Measurements from ENCODE around the gene GDPD5.
A peak's percentile ranks its signal among the peaks of the same experiment; 100 is the strongest.

Gene GDPD5

DNA sequence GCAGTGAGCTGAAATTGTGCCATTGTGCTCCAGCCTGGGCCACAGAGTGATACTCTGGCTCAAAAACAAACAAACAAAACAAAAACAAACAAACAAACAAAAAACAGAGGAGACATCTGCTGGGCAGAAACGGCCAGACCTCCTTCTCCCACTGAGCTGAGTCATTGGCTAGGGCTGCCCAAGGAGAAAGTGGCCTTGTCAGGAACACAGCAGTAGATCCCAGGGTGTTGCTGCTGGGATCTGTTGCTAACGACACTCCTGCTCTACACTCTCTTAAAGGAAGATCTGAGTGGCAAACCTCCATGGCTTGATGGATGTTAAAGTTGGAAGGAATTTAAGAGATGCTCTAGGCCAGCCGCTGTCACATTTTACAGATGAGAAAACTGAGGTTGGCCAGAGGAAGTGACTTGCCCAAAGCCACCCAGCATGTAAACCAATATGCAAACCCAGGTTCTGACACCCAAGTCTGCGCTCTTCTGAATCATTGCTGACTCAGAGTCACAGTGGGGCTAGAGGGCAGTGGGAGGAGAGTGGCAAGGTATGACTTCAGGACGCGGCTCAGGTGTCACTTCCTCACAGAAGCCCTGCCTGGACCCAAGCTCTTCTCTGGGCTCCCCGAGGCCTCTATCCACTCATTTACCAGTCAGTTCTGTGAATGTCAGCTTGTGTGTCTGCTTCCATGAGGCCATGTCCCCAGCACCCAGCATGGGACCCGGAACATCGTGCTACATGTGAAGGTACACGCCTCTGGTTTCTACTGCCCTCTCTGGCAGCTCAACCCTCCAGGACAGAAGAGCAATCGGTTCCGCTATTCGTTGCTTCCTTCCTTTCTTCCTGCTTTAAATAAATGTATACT lies 11.3 kb upstream of the GDPD5 start:
- no peak for DNase-seq (ENCODE audit: low read depth)

DNA sequence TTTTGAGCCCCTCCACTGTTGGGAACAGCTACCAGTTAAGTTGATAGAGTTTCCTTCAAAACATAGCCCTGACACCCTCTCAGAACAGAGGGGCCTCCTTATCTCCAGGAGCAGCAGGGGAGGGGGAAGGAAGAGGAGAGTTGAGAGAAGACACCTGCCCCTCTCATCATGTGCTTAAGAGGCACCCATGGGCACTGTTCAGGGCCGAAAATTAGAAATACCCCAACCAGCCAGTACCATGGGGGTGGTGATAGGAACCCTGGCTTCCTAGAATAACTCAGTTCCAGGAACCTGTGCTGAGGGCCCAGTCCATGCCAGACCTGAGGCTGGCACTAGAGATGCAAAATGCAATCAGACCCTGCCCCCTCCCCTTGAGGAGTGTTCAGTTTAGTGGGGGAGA lies 9.3 kb upstream of the GDPD5 start:
- peak; percentile 68 for DNase-seq (ENCODE audit: low read depth)

DNA sequence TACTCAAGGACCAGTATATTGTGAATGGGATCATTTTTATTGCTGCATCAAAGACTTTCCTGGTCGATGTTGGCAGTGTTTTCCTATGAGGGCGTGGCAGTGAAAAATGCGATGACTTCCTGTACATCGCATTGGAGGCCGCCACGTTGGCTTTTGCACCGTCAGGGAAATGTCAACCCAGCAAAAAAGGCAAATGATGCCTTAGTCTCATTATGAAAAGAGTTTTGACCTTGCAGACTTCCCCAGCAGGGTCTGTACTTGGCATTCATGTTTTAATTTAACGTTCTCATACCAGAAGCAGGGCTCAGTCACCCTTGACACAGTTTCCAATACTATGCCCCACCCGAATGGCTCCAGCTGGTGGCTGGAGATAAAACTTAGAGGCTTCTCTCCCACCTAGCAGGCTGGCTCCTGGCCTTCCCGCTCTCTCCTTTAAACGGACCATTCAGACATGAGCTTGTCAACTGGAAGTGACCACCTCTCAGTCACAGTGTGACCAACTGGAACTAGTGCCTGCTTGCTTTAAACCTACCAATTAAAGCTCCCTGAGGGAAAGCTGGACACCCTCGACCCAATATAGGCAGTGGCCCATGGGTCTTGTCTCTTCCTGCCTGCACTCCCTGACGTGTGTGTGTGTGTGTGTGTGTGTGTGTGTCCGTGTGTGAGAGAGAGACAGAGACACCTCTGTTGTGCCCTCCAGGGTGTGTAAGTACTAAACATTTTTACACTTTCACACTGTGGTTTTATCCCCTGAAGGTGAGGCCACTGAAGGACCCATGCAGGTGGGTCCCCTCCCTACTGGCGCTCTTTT lies 8.7 kb upstream of the GDPD5 start:
- DNase-seq (ENCODE audit: low read depth): peak; percentile 61

DNA sequence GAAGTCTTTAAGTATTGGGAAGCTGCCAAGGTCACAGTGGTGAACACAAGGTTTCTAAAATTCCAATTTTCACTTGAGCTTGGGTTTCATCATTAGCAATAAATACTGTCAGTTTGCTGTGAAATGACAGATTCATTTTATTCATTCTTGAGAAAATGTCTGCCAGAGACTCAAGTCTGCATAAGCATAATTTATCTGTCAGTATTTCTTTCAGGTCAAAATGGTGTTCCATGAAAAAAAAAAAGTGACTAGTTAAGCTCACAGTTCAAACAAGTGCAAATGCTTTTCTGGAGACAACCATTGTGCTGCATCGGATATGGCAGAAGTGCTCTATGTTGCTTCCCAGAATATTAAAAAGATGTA lies 8.1 kb upstream of the GDPD5 start:
- DNase-seq (ENCODE audit: low read depth): no peak

DNA sequence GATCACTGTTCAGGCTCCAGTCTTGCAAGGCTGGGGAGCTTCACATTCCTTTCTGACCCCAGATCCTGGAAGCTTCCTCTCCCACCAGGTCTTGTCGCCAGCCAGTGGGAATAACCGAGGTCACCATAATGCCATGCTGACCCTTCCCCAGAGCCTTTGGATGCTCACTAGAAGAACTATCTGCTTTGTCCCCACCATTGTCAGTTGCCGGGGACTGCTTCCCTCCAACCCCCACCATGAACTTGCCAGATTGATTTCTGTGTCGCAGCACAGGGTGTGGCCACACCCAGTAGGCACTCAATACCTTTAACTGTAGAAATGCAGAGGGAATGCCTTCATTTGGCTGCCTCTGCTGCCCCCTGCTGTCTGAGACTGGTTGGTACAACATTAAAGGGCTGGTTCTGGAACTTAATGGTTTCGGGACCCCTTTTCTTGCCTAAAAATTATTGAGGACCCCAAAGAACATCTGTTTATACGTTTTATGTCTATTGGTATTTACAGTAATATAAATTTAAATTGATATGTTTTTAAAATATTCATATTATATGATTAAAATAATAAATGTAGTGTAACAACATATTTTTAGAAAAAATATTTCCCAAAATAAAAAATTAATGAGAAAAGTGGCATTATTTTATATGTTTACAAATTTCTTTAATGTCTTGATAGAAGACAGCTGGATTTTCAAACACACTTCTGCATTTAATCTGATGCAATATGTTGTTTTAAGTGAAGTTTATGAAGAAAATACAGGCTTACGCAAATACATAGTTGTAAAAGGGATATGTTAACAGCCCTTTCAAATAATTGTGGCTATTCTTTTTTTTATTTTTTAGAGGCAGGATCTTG lies 6.7 kb upstream of the GDPD5 start:
- no peak for DNase-seq (ENCODE audit: low read depth)

DNA sequence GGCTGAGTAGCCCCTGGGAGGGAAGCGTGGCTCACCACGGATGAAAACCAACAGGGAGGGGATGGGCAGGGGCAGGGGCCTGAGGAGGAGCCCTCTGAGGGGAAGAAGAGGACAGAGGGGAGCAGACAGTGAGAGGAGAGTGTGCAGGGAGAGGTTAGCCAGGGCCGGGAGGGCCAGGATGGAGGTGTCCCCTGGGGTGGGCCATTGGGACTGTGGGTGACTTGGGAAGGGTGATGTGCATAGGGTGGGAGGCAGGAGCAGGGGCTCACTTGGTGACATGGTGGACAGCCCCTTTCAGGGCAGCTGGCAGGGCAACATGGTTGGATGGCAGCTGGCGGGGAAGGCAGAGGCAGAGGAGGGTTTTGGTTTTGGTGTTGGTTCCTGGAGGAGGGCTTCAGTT lies 5.6 kb upstream of the GDPD5 start:
- DNase-seq (ENCODE audit: low read depth): no peak

DNA sequence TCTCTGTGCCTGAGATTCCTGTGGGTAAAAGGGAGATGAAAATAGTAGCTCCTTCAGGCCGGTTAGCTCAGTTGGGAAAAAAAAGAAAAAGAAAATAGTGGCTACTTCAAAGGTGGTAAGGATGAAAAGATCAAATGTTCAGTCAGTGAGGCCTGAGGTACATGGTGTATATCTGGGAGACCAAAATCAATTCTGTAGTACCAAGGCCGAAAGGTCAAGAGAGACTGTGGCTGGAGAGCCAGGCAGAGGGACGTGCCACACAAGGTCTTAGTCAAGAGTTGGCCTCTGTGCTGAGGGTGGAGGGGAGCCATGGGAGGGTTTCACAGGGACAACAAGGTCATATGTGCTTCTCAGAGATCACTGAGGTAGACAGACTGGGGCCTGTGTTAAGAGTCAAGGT lies 4.8 kb upstream of the GDPD5 start:
- DNase-seq (ENCODE audit: low read depth): no peak

DNA sequence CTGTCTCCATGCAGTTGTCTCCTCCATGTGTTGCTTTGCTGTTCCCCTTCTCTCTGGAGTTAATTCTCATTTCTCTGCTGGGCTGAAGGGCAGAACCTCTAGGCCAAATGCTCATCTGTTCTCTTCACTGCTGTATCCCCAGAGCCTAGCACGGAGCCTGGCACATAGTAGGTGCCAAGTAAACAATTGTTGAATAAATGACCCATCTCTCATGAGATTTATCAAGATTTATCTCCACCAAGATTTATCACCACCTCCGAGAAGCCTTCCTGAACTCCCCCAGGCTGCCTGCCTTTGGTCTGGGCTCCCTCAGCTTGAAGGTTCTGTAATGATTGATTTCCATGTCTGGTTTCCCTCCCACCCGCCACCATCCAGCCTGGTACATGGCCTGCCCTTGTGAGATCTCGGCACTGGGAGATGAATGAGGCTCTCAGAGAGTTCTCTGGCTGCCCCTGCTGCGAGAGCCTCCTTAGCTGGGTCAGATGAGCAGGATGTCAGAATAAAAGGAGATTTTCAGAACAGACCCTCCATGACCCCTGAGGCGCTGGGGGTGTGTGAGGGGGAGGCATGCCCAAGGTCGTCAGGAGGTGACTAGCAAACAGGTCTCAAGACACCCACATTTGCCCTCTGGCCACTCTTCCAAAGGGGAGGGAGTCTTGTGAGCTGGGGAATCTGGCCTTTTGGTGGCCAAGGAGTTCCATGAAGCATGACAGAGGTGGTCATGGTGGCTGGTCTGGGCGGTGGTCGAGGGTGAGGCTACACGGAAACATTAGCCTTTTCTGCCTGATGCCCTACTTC lies 2.4 kb upstream of the GDPD5 start:
- DNase-seq (ENCODE audit: low read depth): no peak

DNA sequence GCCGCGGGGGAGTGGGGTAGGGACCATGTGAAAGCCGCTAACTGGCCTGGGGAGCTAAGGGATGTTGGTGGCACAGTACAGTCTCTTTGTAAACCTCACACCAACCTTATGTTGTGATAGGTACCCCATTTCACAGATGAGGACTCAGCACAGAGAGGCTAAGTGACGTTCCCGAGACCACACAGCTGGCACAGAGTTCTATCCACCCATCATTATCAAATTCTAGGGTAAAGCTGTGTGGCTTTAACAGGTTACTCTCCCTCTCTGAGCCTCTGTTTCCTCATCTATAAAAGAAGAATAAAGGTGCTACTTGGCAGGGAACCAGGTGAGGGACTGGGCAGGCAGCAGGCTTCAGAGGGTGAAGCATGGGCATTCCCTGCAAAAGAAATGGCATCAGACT lies 1.4 kb upstream of the GDPD5 start:
- no peak for DNase-seq (ENCODE audit: low read depth)

DNA sequence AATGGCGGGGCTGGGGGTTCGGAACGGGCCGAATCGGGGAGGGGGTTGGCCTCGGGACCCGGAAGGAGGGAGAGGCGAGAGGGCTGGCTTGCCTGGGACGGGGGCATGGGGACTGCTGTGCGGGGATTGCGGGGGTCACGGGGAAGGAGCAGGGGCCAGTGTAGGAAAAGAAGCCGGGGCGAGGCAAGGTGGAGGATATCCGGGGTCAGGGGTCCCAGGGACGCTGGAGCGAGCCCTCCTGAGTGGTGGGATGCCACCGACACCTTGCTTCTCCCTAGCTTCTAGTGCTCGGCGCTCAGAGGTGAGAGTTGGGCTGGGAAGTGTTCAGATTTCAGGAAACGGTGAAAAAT lies 426 bp upstream of the GDPD5 start:
- DNase-seq (ENCODE audit: low read depth): no peak

DNA sequence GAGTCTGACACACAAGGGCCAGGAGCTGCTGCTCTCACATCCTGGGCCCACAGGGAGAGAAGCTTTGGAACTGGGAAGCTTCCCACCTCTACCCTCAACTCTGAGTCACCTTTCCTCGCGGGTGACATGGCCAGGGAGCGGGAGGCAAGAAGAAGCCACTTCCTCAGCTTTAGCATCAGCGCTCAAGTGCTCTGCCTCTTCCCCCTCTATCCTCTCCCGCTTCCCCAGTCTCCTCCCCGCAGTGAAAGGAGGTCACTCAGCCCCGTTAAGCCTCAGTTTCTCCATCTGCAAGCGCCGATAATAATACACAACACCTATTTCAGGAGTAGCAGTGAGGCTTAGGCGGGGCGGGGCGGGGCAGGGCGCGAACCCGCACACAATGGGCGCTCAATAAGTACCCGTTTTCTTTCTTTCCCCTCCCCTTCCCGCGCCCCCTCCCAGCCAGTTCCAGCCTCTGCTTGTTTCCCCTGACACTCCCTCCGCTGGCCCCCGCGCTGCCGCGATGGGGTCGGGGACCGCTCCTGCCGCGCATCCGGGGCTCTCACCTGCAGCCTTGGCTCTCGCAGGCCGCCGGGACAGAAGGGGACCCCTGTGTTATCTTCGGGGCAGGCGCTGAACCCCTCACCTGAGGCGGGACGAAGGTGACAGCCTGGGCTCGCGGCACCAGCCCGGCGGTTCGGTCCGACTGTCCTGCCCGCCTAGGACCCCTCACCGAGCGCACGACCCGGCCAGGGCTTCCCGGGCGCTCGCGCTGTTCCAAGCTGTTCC lies 892 bp downstream of the GDPD5 start:
- DNase-seq (ENCODE audit: low read depth): no peak

DNA sequence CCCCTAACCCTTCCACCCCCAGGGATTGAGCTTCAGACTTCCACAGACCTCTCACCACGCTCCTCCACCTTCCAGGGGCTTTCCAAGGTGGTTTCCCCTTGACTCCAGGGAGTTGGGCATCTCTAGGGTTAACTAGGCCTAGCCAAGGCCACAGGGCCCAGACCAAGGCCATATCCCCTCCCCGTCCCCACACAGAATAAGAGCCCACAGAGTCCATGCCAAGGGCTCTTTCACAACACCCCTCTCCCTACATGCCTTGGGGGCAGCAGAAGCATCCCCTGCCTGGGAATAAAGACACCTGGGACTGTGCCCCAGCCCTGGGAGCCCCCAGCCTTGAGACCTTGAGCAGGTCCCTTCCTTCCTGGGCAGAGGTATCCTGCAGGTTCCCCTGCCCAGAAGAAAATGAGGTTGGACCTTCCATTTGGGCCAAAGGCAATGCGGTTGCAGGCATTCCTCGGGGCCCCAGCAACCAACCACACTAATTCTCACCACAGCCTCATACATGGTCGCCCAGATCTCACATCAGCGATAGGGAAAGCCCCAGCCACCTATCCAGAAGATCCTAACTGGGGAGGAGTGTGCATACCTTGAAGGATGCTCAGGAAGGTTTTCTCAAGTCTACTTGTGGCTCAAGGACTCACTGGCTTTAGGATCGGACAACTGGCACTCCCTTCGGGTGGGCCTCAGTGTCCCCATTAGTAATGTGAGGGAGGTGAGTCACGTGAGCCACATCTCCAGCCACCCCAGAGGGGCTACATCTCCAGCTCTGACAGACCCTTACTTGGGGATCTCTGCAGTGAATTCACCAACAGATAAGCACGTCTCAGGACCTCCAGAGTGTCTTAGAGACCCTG lies 1.7 kb downstream of the GDPD5 start:
- no peak for DNase-seq (ENCODE audit: low read depth)

DNA sequence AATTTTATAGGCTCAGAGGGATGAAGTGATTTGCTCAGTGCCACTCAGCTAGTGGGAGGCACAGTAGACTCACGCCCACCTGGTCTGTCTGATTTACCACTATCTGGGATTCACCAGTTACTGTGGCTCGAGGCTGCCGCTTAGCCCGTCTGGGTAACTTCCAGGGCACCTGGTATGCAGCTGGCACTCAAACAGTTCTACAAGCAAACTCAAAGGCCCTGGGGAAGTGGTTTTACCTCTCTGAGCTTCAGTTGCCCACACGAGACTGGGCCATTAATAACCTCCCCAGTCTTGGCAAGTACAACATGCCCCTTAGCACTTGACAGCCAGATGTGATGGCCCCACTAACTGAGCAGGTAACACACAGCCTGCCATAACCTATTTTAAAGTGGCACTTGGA lies 2.6 kb downstream of the GDPD5 start:
- DNase-seq (ENCODE audit: low read depth): no peak

DNA sequence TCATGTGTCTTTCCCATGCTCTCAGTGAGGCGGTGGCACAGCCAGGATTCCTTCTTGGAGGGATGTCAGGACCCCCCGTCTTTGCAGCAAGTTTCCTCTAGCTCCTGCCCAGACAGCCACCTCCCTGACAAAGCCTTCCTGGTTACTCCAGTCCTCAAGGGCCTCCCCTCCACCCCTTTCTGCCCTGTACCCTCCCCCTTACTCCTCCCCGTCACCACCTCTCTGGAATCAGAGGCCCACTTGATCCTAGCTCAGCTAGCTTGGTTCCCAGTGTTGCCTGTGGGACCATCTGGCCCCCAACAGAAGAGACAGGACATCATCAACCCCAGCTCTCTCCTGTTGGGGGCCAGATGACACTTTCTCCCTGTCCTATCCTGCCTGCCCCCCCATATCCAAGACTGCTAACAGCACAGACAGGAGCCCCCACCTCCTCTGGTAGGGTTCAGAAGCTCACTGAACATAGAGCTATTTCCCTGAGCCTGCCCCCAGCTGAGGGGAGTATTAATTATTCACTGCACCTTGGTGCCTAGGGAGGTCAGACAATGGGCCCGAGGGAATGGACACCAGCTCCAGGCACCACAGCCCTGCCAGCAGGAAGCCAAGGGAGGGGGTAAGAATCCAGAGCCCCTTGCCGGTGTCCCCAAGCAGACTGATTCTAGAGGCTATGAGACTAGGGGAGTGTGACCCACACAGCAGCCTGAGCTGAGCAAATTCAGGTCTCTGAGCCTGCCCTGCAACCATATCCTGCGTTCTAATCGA lies 3.3 kb downstream of the GDPD5 start:
- no peak for DNase-seq (ENCODE audit: low read depth)

DNA sequence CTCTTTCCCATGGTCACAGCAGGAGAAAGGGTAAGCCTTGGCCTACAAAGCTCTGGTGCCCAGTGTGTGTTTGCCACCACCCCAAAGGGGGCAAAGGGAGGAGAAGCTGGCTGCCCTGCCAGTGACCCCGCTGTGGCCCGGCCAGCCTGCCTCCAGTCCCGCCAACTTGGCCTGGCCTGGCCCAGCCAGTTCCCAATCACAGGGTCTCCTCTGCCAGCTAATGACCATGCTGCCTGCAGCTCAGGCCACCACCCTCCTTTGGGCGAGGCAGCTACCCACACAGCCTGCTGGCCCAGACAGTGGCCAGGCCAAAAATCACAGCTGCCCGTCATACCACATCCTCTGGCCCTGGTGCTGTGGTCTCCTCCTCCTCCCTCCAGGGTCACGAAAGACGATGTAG lies 5.1 kb downstream of the GDPD5 start:
- no peak for DNase-seq (ENCODE audit: low read depth)

DNA sequence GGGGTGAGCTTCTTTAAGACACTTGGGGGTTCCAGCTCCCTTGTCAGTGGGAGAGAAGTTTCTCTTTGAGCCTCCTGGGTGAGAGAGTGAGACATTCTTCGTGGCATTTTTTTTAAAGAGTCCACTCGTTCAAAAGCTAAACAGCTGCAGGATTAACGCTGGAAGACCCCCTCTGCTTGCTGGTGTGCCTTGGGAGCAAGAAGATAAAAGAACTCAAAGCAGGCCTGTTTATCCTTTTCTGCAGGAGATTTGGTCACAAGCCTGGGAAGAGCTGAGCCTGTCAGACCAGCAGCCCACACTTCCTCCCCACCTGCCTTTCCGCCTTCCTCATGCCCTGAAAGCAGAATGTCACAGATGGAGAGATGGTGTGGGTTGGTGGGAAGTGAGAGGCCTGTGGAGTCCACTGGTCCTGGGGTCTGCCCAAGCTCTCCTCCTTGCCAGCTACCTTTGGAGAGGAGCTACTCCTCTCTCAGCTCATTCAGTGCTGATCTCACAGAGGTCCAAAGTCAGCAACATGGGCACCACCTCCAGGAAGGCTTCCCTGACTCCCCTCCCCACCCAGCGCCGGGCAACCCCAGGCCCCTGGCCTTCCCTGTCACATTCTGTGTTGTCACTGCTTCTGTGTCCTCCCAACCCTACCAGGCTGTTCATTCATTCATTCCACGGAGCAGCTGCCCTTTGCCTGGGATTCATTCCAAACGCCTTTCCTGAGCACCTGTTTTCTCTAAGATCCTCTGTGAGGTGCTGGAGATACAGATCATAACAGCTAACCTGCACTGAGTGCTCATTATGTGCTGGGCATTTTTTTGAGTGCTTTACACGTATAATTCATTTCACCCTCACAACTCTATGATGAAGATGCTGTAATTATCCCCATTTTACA lies 6.7 kb downstream of the GDPD5 start:
- DNase-seq (ENCODE audit: low read depth): no peak

DNA sequence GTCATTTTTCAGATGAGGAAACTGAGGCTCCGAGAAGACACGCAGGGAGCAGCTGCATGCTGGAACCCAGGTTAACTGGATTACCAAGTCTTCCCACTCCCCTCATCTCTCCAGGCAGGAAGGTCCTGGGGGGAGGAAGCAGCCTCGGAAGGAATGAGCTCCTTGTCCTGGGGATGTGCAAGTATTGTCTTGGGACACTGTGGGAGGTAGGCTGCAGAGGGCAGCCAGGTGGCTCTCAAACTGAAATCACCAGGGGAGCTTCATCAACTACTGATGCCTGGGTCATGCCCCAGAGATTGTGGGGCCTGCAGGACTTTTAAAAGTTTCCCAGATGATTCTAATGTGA lies 7.6 kb downstream of the GDPD5 start:
- DNase-seq (ENCODE audit: low read depth): no peak

DNA sequence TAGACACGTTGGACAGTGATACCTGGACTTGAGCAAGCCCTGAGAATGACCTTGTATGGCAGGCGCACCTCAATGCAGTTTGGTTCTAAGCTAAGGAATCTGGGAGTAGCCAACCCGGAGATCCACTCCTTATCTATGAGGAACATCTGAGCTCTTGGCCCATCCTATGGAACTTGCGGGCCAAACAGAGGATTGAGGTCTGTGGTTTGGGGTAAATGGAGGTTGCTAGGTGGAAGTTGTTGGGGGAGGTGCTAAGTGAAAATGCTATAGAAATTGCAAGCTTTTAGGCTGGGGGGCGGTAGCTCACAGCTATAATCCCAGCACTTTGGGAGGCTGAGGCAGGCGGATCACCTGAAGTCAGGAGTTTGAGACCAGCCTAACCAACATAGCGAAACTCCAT lies 8.9 kb downstream of the GDPD5 start:
- peak; percentile 67 for DNase-seq (ENCODE audit: low read depth)

DNA sequence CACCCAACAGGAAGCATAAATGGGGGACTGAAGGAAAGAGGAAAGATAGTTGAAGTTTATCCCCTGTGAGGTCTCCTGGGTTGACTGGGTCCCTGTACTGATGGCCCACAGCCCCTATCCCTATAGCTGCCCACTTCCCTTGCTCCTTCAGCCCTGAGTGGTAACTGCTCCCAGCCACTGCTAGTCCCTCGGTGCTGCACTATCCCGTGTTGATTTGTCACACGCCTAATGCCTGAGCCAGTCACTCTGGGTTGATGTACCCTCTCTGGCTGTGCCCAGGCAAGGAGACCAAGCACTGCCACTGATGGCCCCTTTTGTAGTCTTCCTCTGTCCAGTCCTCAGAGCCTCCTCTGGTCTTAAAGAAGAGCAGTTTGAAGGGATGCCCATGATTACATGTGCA lies 9.6 kb downstream of the GDPD5 start:
- no peak for DNase-seq (ENCODE audit: low read depth)

All from CMK (cell line).